ENCODE data around the gene CCK. TPM values are rescaled to one million over a fixed set of nuclear protein-coding genes. Genes with fewer than 3 reads are reported as not detected.

Gene CCK
- total RNA-seq, 2 experiments from 2014 or later, result not detected

Other genes starting within 250 kb of the CCK start
- 10 to 100 TPM; 23.1 to 24.6 TPM for gene TRAK1, start 174.8 kb downstream of the CCK start, total RNA-seq
- not detected for gene LYZL4, start 144.4 kb upstream of the CCK start, total RNA-seq
- gene VIPR1, start 236.5 kb upstream of the CCK start, total RNA-seq, result 1 to 10 TPM; 2.8 to 3.3 TPM

Data from activated CD8-positive, alpha-beta memory T cell treated with anti-CD3 and anti-CD28 coated beads for 36 hours (primary cell).